ENCODE measurements around the gene BARHL1.

BARHL1 gene

GRCh38 chr9:132588501-132589147 is 6.2 kb downstream of the BARHL1 start:
- no peak for DNase-seq

- no peak for DNase-seq
Observed at GRCh38 chr9:132589148-132590036, 7.0 kb downstream of the BARHL1 start.

GRCh38 chr9:132590037-132590317 is 7.6 kb downstream of the BARHL1 start:
- DNase-seq, result no peak

GRCh38 chr9:132590318-132591182 is 8.1 kb downstream of the BARHL1 start:
- DNase-seq, result no peak

GRCh38 chr9:132591244-132591643 is 8.8 kb downstream of the BARHL1 start:
- no peak for DNase-seq

GRCh38 chr9:132591751-132592314 is 9.4 kb downstream of the BARHL1 start:
- no peak for DNase-seq

- no peak for DNase-seq
Observed at GRCh38 chr9:132592451-132592850, 10.0 kb downstream of the BARHL1 start.

- no peak for DNase-seq
Observed at GRCh38 chr9:132594412-132594811, 12.0 kb downstream of the BARHL1 start.

GRCh38 chr9:132595319-132595718 is 12.9 kb downstream of the BARHL1 start:
- DNase-seq, result no peak

- DNase-seq, result no peak
Observed at GRCh38 chr9:132596200-132596599, 13.8 kb downstream of the BARHL1 start.

- no peak for DNase-seq
Observed at GRCh38 chr9:132597073-132597775, 14.8 kb downstream of the BARHL1 start.

GRCh38 chr9:132600326-132600984 is 18.0 kb downstream of the BARHL1 start:
- no peak for DNase-seq

GRCh38 chr9:132602207-132602606 is 19.8 kb downstream of the BARHL1 start:
- DNase-seq, result no peak

- DNase-seq, result no peak
Observed at GRCh38 chr9:132605387-132605786, 23.0 kb downstream of the BARHL1 start.

- no peak for DNase-seq
Observed at GRCh38 chr9:132606066-132606465, 23.7 kb downstream of the BARHL1 start.

GRCh38 chr9:132609184-132609583 is 26.8 kb downstream of the BARHL1 start:
- DNase-seq, result no peak

- DNase-seq, result no peak
Observed at GRCh38 chr9:132609829-132610228, 27.4 kb downstream of the BARHL1 start.

GRCh38 chr9:132610661-132611060 is 28.3 kb downstream of the BARHL1 start:
- no peak for DNase-seq

- no peak for DNase-seq
Observed at GRCh38 chr9:132614324-132614723, 31.9 kb downstream of the BARHL1 start.

- no peak for DNase-seq
Observed at GRCh38 chr9:132615774-132616173, 33.4 kb downstream of the BARHL1 start.

GRCh38 chr9:132616725-132617124 is 34.3 kb downstream of the BARHL1 start:
- no peak for DNase-seq

- no peak for DNase-seq
Observed at GRCh38 chr9:132622159-132622558, 39.8 kb downstream of the BARHL1 start.
